Progenitor cell of endocrine pancreas (in vitro differentiated cells): Measurements from ENCODE around the gene SIGLEC6. TPM values are rescaled to one million over a fixed set of nuclear protein-coding genes. Genes with fewer than 3 reads are reported as not detected.

ENCODE experiments used
- DNase-seq: peaks from one replicate; pipeline ENCODE4 v3.0.0; 2021; ENCODE audit warnings: low spot score; ENCODE audit not compliant: unreplicated experiment
- H3K27ac Mint-ChIP-seq: 2 replicates; pipeline ENCODE4 v1.8.0; 2021; ENCODE audit warnings: mild to moderate bottlenecking, moderate library complexity, mixed read lengths
- H3K27me3 Mint-ChIP-seq: 2 replicates; pipeline ENCODE4 v1.8.0; 2021; ENCODE audit warnings: mixed read lengths
- H3K36me3 Mint-ChIP-seq: 2 replicates; pipeline ENCODE4 v1.8.0; 2022; ENCODE audit warnings: mixed read lengths; ENCODE audit not compliant: insufficient read depth
- H3K4me1 Mint-ChIP-seq: 2 replicates; pipeline ENCODE4 v1.8.0; 2021; ENCODE audit warnings: low read depth, mixed read lengths
- H3K4me3 Mint-ChIP-seq: 2 replicates; pipeline ENCODE4 v1.8.0; 2021; ENCODE audit warnings: low read depth, mild to moderate bottlenecking, moderate library complexity, mixed read lengths
- H3K9me3 Mint-ChIP-seq: 2 replicates; pipeline ENCODE4 v1.8.0; 2021; ENCODE audit warnings: low read depth, mixed read lengths
- CTCF ChIP-seq: fragments of 200-600 bp; sonication (generic); IDR thresholded peaks from one replicate; pipeline ENCODE4 v1.5.0; 2021; ENCODE audit warnings: antibody characterized with exemption, mild to moderate bottlenecking; ENCODE audit not compliant: unreplicated experiment
- total RNA-seq: library from RNA; stranded (reverse); gene quantifications from 2 replicates; pipeline ENCODE4 v1.2.1, GENCODE V29; 2021

The SIGLEC6 gene
- total RNA-seq, 1 donor from 2014 or later = not detected

- peaks cover 19% of the 10 kb centered on the region for H3K27me3 Mint-ChIP-seq
- H3K4me1 Mint-ChIP-seq = no peaks in the 10 kb centered on the region
- no peaks in the 10 kb centered on the region for H3K36me3 Mint-ChIP-seq
- TF ChIP-seq CTCF = no peak
- H3K27ac Mint-ChIP-seq = no peak overlapping the region
- H3K9me3 Mint-ChIP-seq = no peaks in the 10 kb centered on the region
- DNase-seq = no peak
- H3K4me3 Mint-ChIP-seq = no peak overlapping the region
Observed at GRCh38 chr19:51548213-51548651, 16.8 kb upstream of the SIGLEC6 start.

- H3K27me3 Mint-ChIP-seq = peaks cover 16% of the 10 kb centered on the region
- no peak for TF ChIP-seq CTCF
- no peaks in the 10 kb centered on the region for H3K36me3 Mint-ChIP-seq
- H3K9me3 Mint-ChIP-seq = no peaks in the 10 kb centered on the region
- no peaks in the 10 kb centered on the region for H3K4me1 Mint-ChIP-seq
- DNase-seq = no peak
- H3K4me3 Mint-ChIP-seq = no peak overlapping the region
- H3K27ac Mint-ChIP-seq = no peak overlapping the region
Observed at GRCh38 chr19:51547397-51548212, 16.1 kb upstream of the SIGLEC6 start.

GRCh38 chr19:51546650-51547396, 15.4 kb upstream of the SIGLEC6 start:
- no peak overlapping the region for H3K4me3 Mint-ChIP-seq
- no peaks in the 10 kb centered on the region for H3K9me3 Mint-ChIP-seq
- no peak for DNase-seq
- H3K36me3 Mint-ChIP-seq = no peaks in the 10 kb centered on the region
- H3K27me3 Mint-ChIP-seq = peaks cover 18% of the 10 kb centered on the region
- H3K4me1 Mint-ChIP-seq = no peaks in the 10 kb centered on the region
- no peak for TF ChIP-seq CTCF
- H3K27ac Mint-ChIP-seq = no peak overlapping the region

- TF ChIP-seq CTCF = no peak
- no peaks in the 10 kb centered on the region for H3K9me3 Mint-ChIP-seq
- H3K4me3 Mint-ChIP-seq = no peak overlapping the region
- no peak for DNase-seq
- H3K27ac Mint-ChIP-seq = no peak overlapping the region
- no peaks in the 10 kb centered on the region for H3K4me1 Mint-ChIP-seq
- H3K36me3 Mint-ChIP-seq = no peaks in the 10 kb centered on the region
- peaks cover 17% of the 10 kb centered on the region for H3K27me3 Mint-ChIP-seq
Observed at GRCh38 chr19:51546107-51546649, 14.7 kb upstream of the SIGLEC6 start.

GRCh38 chr19:51544038-51544437, 12.6 kb upstream of the SIGLEC6 start:
- Mint-ChIP-seq H3K27ac (no peak overlapping the region), H3K27me3 (peaks cover 19% of the 10 kb centered on the region), H3K4me3 (no peak overlapping the region), H3K36me3 (no peaks in the 10 kb centered on the region), H3K4me1 (no peaks in the 10 kb centered on the region), H3K9me3 (no peaks in the 10 kb centered on the region)
- no peak for TF ChIP-seq CTCF
- no peak for DNase-seq
